ENCODE results near the gene CNTRL. TPM values are rescaled to one million over a fixed set of nuclear protein-coding genes. Genes with fewer than 3 reads are reported as not detected.

CNTRL gene
- total RNA-seq, 1 experiment from 2014 or later: 13.4 TPM

GRCh38 chr9:121196389-121196788, 121.6 kb downstream of the CNTRL start:
- H3K4me2 ChIP-seq (ENCODE audit: low read length): no peak overlapping the region
- peaks cover 5 to 13% of the 10 kb centered on the region in 2 experiments; a peak in 3 of 4 replicates for H3K4me1 ChIP-seq (ENCODE audit: control insufficient read depth in 1 of 2, insufficient read depth in 2 of 2, low read length in 2 of 2)
- H4K20me1 ChIP-seq (ENCODE audit: insufficient read depth): peaks cover 60% of the 10 kb centered on the region; the same call in 1 of the 2 replicates
- no peak overlapping the region for H3K9ac ChIP-seq (ENCODE audit: low read length)
- TF ChIP-seq CBX3 (IDR thresholded peaks at IDR 0.05; ENCODE audit: low read depth) (no peak), MAX (IDR thresholded peaks at IDR 0.05) (no peak), ZBTB33 (IDR thresholded peaks at IDR 0.05; ENCODE audit: extremely low read depth, insufficient replicate concordance, low read length) (no peak)
- intact Hi-C loops (cut with micrococcal nuclease): no loop called here
- ChIA-PET RAD21 (ENCODE audit: low non-redundant PET in 1 of 2, low total read pairs in 2 of 2, uncharacterized antibody in 2 of 2, unreplicated experiment in 2 of 2) (interaction anchor here in 1 of 2 experiments (0.6 kb wide), 1 partner anchor 168 kb away, joined by 3 read pairs; no protein-coding TSS in a partner anchor), POLR2A (no interaction called here), CTCF (no interaction called here)
- H3K79me2 ChIP-seq (ENCODE audit: insufficient read depth, low read length): peaks cover 100% of the 10 kb centered on the region
- no peak overlapping the region for H3K27ac ChIP-seq (ENCODE audit: low read depth, low read length)
- H2AFZ ChIP-seq (ENCODE audit: low read depth, low read length, poor library complexity, severe bottlenecking): no peak overlapping the region
- no peak overlapping the region for H3K4me3 ChIP-seq (replicated peaks in 1 of 2; ENCODE audit: low read depth in 1 of 2, low read length in 2 of 2)
- no TSS peak for BruUV-seq (replicated peaks)
- ATAC-seq: no peak
- no peaks in the 10 kb centered on the region for H3K9me3 ChIP-seq (ENCODE audit: control insufficient read depth in 1 of 2, insufficient read depth in 1 of 2, low read depth in 1 of 2, low read length in 2 of 2)
- no peaks in the 10 kb centered on the region for H3K9me2 ChIP-seq (ENCODE audit: insufficient read depth)
- no peak for DNase-seq (ENCODE audit: low read depth, low spot score)
- H3K27me3 ChIP-seq (ENCODE audit: insufficient read depth, low read length): no peaks in the 10 kb centered on the region
- H3K36me3 ChIP-seq (ENCODE audit: control insufficient read depth in 1 of 2, insufficient read depth in 2 of 2, low read length in 2 of 2): no peaks in the 10 kb centered on the region

- peaks cover 95% of the 10 kb centered on the region for H3K79me2 ChIP-seq (ENCODE audit: insufficient read depth, low read length)
- H3K4me3 ChIP-seq (replicated peaks in 1 of 2; ENCODE audit: low read depth in 1 of 2, low read length in 2 of 2): no peak overlapping the region
- H3K9me2 ChIP-seq (ENCODE audit: insufficient read depth): no peaks in the 10 kb centered on the region
- CTCF ChIA-PET: no interaction called here
- H3K9me3 ChIP-seq (ENCODE audit: control insufficient read depth in 1 of 2, insufficient read depth in 1 of 2, low read depth in 1 of 2, low read length in 2 of 2): no peaks in the 10 kb centered on the region
- POLR2A ChIA-PET: no interaction called here
- TF ChIP-seq CTCF (IDR thresholded peaks at IDR 0.05 in 2 of 3, conservative IDR thresholded peaks at IDR 0.05 in 1 of 3; ENCODE audit: borderline replicate concordance in 1 of 3, insufficient read depth in 1 of 3, low read depth in 2 of 3, low read length in 2 of 3) (peak in 2 of 3 experiments; percentile 4 to 29; a peak in 2 of 6 replicates), EZH2phosphoT487 (IDR thresholded peaks at IDR 0.05; ENCODE audit: borderline replicate concordance) (no peak), EZH2 (IDR thresholded peaks at IDR 0.05) (no peak), ATF3 (IDR thresholded peaks at IDR 0.05) (no peak)
- no peak for DNase-seq (ENCODE audit: low read depth, low spot score)
- intact Hi-C loops (cut with micrococcal nuclease): no loop called here
- H3K4me2 ChIP-seq (ENCODE audit: low read length): no peak overlapping the region
- no peak overlapping the region for H2AFZ ChIP-seq (ENCODE audit: low read depth, low read length, poor library complexity, severe bottlenecking)
- H3K27me3 ChIP-seq (ENCODE audit: insufficient read depth, low read length): no peaks in the 10 kb centered on the region
- H4K20me1 ChIP-seq (ENCODE audit: insufficient read depth): peaks cover 59% of the 10 kb centered on the region; the same call in 1 of the 2 replicates
- peaks cover 5 to 13% of the 10 kb centered on the region in 2 experiments; a peak in 3 of 4 replicates for H3K4me1 ChIP-seq (ENCODE audit: control insufficient read depth in 1 of 2, insufficient read depth in 2 of 2, low read length in 2 of 2)
- RAD21 ChIA-PET (ENCODE audit: low non-redundant PET in 1 of 2, low total read pairs in 2 of 2, uncharacterized antibody in 2 of 2, unreplicated experiment in 2 of 2): no interaction called here
- no TSS peak for BruUV-seq (replicated peaks)
- ATAC-seq: no peak
- no peak overlapping the region for H3K27ac ChIP-seq (ENCODE audit: low read depth, low read length)
- no peak overlapping the region for H3K9ac ChIP-seq (ENCODE audit: low read length)
- no peaks in the 10 kb centered on the region for H3K36me3 ChIP-seq (ENCODE audit: control insufficient read depth in 1 of 2, insufficient read depth in 2 of 2, low read length in 2 of 2)
These were observed 122.4 kb downstream of the CNTRL start for GRCh38 chr9:121197132-121197531.
